Measurements from ENCODE around the gene KCP.

KCP gene

GRCh38 chr7:128891110-128891941 lies 19.2 kb downstream of the KCP start:
- no peak for DNase-seq
- H3K9me3 ChIP-seq (replicated peaks; ENCODE audit: insufficient read depth, low read length), result no peaks in the 10 kb centered on the region
- no peak overlapping the region for H3K4me3 ChIP-seq (ENCODE audit: low read length)
- no peaks in the 10 kb centered on the region for H3K36me3 ChIP-seq (replicated peaks; ENCODE audit: insufficient read depth, low read length)
- H4K20me1 ChIP-seq (ENCODE audit: insufficient read depth, low read length), result no peaks in the 10 kb centered on the region
- H2AFZ ChIP-seq (ENCODE audit: low read length), result no peak overlapping the region
- no peaks in the 10 kb centered on the region for H3K79me2 ChIP-seq (ENCODE audit: low read length)
- no peak overlapping the region for H3K4me2 ChIP-seq (ENCODE audit: low read depth, low read length)
- H3K9me2 ChIP-seq (replicated peaks; ENCODE audit: insufficient read depth, low read length), result no peaks in the 10 kb centered on the region
- no peaks in the 10 kb centered on the region for H3K4me1 ChIP-seq (ENCODE audit: low read length)
- no peaks in the 10 kb centered on the region for H3F3A ChIP-seq (ENCODE audit: insufficient read depth, low read length)
- H3K9ac ChIP-seq (ENCODE audit: low read length), result no peak overlapping the region
- H3K27ac ChIP-seq (ENCODE audit: low read length), result no peak overlapping the region
- peaks cover 25% of the 10 kb centered on the region for H3K27me3 ChIP-seq (replicated peaks; ENCODE audit: insufficient read depth, low read length)
- no peak for TF ChIP-seq EZH2phosphoT487 (IDR thresholded peaks at IDR 0.05; ENCODE audit: low read length)
- no peak for TF ChIP-seq CTCF (IDR thresholded peaks at IDR 0.05; ENCODE audit: low read length)
- TF ChIP-seq EZH2 (optimal IDR thresholded peaks at IDR 0.05; ENCODE audit: low read depth, low read length), result no peak

GRCh38 chr7:128890306-128891109 lies 20.0 kb downstream of the KCP start:
- Histone ChIP-seq H3K27ac (ENCODE audit: low read length) (no peak overlapping the region), H3K9me2 (replicated peaks; ENCODE audit: insufficient read depth, low read length) (no peaks in the 10 kb centered on the region), H3K36me3 (replicated peaks; ENCODE audit: insufficient read depth, low read length) (no peaks in the 10 kb centered on the region), H3K4me1 (ENCODE audit: low read length) (no peaks in the 10 kb centered on the region), H3K79me2 (ENCODE audit: low read length) (no peaks in the 10 kb centered on the region), H3F3A (ENCODE audit: insufficient read depth, low read length) (no peaks in the 10 kb centered on the region), H4K20me1 (ENCODE audit: insufficient read depth, low read length) (no peaks in the 10 kb centered on the region), H3K9me3 (replicated peaks; ENCODE audit: insufficient read depth, low read length) (no peaks in the 10 kb centered on the region), H3K4me3 (ENCODE audit: low read length) (no peak overlapping the region), H2AFZ (ENCODE audit: low read length) (no peak overlapping the region), H3K9ac (ENCODE audit: low read length) (no peak overlapping the region), H3K27me3 (replicated peaks; ENCODE audit: insufficient read depth, low read length) (peaks cover 25% of the 10 kb centered on the region), H3K4me2 (ENCODE audit: low read depth, low read length) (no peak overlapping the region)
- no peak for TF ChIP-seq EZH2 (optimal IDR thresholded peaks at IDR 0.05; ENCODE audit: low read depth, low read length)
- no peak for TF ChIP-seq CTCF (IDR thresholded peaks at IDR 0.05; ENCODE audit: low read length)
- no peak for TF ChIP-seq EZH2phosphoT487 (IDR thresholded peaks at IDR 0.05; ENCODE audit: low read length)
- no peak for DNase-seq

- Histone ChIP-seq H3K4me1 (ENCODE audit: low read length) (peaks cover 4% of the 10 kb centered on the region), H3F3A (ENCODE audit: insufficient read depth, low read length) (no peaks in the 10 kb centered on the region), H3K79me2 (ENCODE audit: low read length) (no peaks in the 10 kb centered on the region), H3K9me2 (replicated peaks; ENCODE audit: insufficient read depth, low read length) (no peaks in the 10 kb centered on the region), H3K4me3 (ENCODE audit: low read length) (no peak overlapping the region), H3K4me2 (ENCODE audit: low read depth, low read length) (no peak overlapping the region), H3K9me3 (replicated peaks; ENCODE audit: insufficient read depth, low read length) (no peaks in the 10 kb centered on the region), H3K36me3 (replicated peaks; ENCODE audit: insufficient read depth, low read length) (no peaks in the 10 kb centered on the region), H3K9ac (ENCODE audit: low read length) (no peak overlapping the region), H4K20me1 (ENCODE audit: insufficient read depth, low read length) (no peaks in the 10 kb centered on the region), H2AFZ (ENCODE audit: low read length) (no peak overlapping the region), H3K27ac (ENCODE audit: low read length) (no peak overlapping the region), H3K27me3 (replicated peaks; ENCODE audit: insufficient read depth, low read length) (peaks cover 25% of the 10 kb centered on the region)
- no peak for TF ChIP-seq EZH2 (optimal IDR thresholded peaks at IDR 0.05; ENCODE audit: low read depth, low read length)
- no peak for TF ChIP-seq EZH2phosphoT487 (IDR thresholded peaks at IDR 0.05; ENCODE audit: low read length)
- TF ChIP-seq CTCF (IDR thresholded peaks at IDR 0.05; ENCODE audit: low read length), result no peak
- no peak for DNase-seq
These were observed 21.4 kb downstream of the KCP start for GRCh38 chr7:128889121-128889520.

Data from MM.1S (cell line).